Measurements from ENCODE around the gene SMIM13. TPM values are rescaled to one million over a fixed set of nuclear protein-coding genes. Genes with fewer than 3 reads are reported as not detected.

SMIM13 gene
- polyA plus RNA-seq, 1 donor (not counting 4 experiments of a cell fraction or from before 2014, with no cell fraction given): 7.7 TPM

DNA sequence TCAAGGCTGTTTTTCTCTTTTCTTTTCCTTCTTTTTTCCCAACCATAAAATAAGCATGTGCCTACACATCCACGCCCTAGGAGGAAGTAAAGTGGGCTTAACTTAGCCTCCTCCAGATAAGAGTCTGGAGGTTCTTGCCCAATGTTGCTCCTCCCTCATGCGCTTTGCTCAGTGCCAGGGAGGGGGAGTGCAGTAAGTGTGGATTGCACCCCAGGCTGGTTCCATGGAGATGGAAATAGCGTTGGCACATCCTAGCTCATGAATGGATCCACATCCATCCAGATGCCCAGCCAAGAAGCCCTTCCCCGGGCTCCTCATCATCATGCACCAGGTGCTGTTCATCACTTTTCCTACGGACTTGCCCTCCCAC, 80.6 kb downstream of the SMIM13 start:
- Histone ChIP-seq H3K9me3 (ENCODE audit: control insufficient read depth, low read depth, low read length) (no peaks in the 10 kb centered on the region), H3K4me2 (ENCODE audit: control insufficient read depth, extremely low read depth, insufficient read depth, low read depth, low read length) (no peak overlapping the region), H3K36me3 (ENCODE audit: control insufficient read depth in 2 of 2, extremely low read depth in 1 of 2, insufficient read depth in 2 of 2, low read length in 2 of 2) (no peaks in the 10 kb centered on the region), H3K4me1 (ENCODE audit: control insufficient read depth, extremely low read depth, insufficient read depth, low read length) (no peaks in the 10 kb centered on the region), H3K4me3 (ENCODE audit: control insufficient read depth in 2 of 3, extremely low read depth in 1 of 3, insufficient read depth in 2 of 3, low read depth in 1 of 3, low read length in 3 of 3) (no peak overlapping the region), H3K9me1 (ENCODE audit: control insufficient read depth, extremely low read depth, insufficient read depth, low read length) (no peaks in the 10 kb centered on the region), H4K20me1 (ENCODE audit: control insufficient read depth, extremely low read depth, insufficient read depth, low read length) (no peaks in the 10 kb centered on the region), H3K27ac (ENCODE audit: control insufficient read depth, insufficient read depth, low read length) (no peak overlapping the region), H3K9ac (ENCODE audit: control insufficient read depth, extremely low read depth, insufficient read depth, low read length) (no peak overlapping the region), H3K79me2 (ENCODE audit: control insufficient read depth, insufficient read depth, low read length) (no peaks in the 10 kb centered on the region), H2AFZ (ENCODE audit: control insufficient read depth, low read length) (no peak overlapping the region), H3K27me3 (ENCODE audit: control insufficient read depth, extremely low read depth, insufficient read depth, low read length) (no peaks in the 10 kb centered on the region)
- DNase-seq (ENCODE audit: low read depth, low spot score) (no peak), FAIRE-seq (no peak)
- dilution Hi-C loops (cut with MboI; ENCODE audit: extremely low pct_ligation_motif_present, low sequenced_read_pairs): no loop called here
- TF ChIP-seq EZH2 (IDR thresholded peaks at IDR 0.05; ENCODE audit: low read length): no peak
- TF ChIP-seq, protein P1, sequence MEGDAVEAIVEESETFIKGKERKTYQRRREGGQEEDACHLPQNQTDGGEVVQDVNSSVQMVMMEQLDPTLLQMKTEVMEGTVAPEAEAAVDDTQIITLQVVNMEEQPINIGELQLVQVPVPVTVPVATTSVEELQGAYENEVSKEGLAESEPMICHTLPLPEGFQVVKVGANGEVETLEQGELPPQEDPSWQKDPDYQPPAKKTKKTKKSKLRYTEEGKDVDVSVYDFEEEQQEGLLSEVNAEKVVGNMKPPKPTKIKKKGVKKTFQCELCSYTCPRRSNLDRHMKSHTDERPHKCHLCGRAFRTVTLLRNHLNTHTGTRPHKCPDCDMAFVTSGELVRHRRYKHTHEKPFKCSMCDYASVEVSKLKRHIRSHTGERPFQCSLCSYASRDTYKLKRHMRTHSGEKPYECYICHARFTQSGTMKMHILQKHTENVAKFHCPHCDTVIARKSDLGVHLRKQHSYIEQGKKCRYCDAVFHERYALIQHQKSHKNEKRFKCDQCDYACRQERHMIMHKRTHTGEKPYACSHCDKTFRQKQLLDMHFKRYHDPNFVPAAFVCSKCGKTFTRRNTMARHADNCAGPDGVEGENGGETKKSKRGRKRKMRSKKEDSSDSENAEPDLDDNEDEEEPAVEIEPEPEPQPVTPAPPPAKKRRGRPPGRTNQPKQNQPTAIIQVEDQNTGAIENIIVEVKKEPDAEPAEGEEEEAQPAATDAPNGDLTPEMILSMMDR (optimal IDR thresholded peaks at IDR 0.05 in 1 of 3, IDR thresholded peaks at IDR 0.05 in 1 of 3, conservative IDR thresholded peaks at IDR 0.05 in 1 of 3; ENCODE audit: extremely low read depth in 1 of 3, insufficient read depth in 2 of 3, low read length in 3 of 3): no peak

DNA sequence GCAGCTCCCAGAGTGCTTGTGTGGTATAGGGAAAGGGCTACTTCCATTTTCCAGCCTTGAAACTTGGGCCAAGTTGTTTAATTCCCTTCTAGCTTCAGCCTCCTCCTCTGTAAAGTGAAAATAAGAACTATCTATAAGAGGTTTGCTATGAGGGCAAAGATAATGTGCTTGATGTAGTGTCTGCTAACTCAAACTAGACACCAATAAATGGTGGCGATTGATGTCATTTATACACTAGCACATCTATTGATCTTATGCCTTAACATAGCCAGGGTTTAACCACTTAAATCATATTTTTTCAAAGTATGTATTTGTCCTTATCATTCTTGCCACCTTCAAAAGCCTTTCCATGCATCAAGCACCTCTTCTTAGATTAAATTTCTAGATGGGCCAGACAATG, 83.6 kb downstream of the SMIM13 start:
- Histone ChIP-seq H3K9me1 (ENCODE audit: control insufficient read depth, extremely low read depth, insufficient read depth, low read length) (no peaks in the 10 kb centered on the region), H3K4me1 (ENCODE audit: control insufficient read depth, extremely low read depth, insufficient read depth, low read length) (no peaks in the 10 kb centered on the region), H3K4me2 (ENCODE audit: control insufficient read depth, extremely low read depth, insufficient read depth, low read depth, low read length) (no peak overlapping the region), H3K4me3 (ENCODE audit: control insufficient read depth in 2 of 3, extremely low read depth in 1 of 3, insufficient read depth in 2 of 3, low read depth in 1 of 3, low read length in 3 of 3) (no peak overlapping the region), H3K79me2 (ENCODE audit: control insufficient read depth, insufficient read depth, low read length) (no peaks in the 10 kb centered on the region), H3K9ac (ENCODE audit: control insufficient read depth, extremely low read depth, insufficient read depth, low read length) (no peak overlapping the region), H3K27me3 (ENCODE audit: control insufficient read depth, extremely low read depth, insufficient read depth, low read length) (no peaks in the 10 kb centered on the region), H3K27ac (ENCODE audit: control insufficient read depth, insufficient read depth, low read length) (no peak overlapping the region), H4K20me1 (ENCODE audit: control insufficient read depth, extremely low read depth, insufficient read depth, low read length) (no peaks in the 10 kb centered on the region), H3K9me3 (ENCODE audit: control insufficient read depth, low read depth, low read length) (no peaks in the 10 kb centered on the region), H3K36me3 (ENCODE audit: control insufficient read depth in 2 of 2, extremely low read depth in 1 of 2, insufficient read depth in 2 of 2, low read length in 2 of 2) (no peaks in the 10 kb centered on the region), H2AFZ (ENCODE audit: control insufficient read depth, low read length) (no peak overlapping the region)
- no peak for FAIRE-seq
- dilution Hi-C loops (cut with MboI; ENCODE audit: extremely low pct_ligation_motif_present, low sequenced_read_pairs): no loop called here
- TF ChIP-seq, protein P1 (optimal IDR thresholded peaks at IDR 0.05 in 1 of 3, IDR thresholded peaks at IDR 0.05 in 1 of 3, conservative IDR thresholded peaks at IDR 0.05 in 1 of 3; ENCODE audit: extremely low read depth in 1 of 3, insufficient read depth in 2 of 3, low read length in 3 of 3): no peak
- no peak for TF ChIP-seq EZH2 (IDR thresholded peaks at IDR 0.05; ENCODE audit: low read length)
- DNase-seq (ENCODE audit: low read depth, low spot score): no peak

All from keratinocyte (primary cell).